HG02623 (cell line): Measurements from ENCODE around the gene ADAMTSL3.

ENCODE experiments used
- ATAC-seq: cut with Tn5 transposase; IDR thresholded peaks from one replicate; pipeline ENCODE4 v1.9.1; 2021; ENCODE audit warnings: moderate library complexity; ENCODE audit not compliant: unreplicated experiment

The ADAMTSL3 gene

DNA sequence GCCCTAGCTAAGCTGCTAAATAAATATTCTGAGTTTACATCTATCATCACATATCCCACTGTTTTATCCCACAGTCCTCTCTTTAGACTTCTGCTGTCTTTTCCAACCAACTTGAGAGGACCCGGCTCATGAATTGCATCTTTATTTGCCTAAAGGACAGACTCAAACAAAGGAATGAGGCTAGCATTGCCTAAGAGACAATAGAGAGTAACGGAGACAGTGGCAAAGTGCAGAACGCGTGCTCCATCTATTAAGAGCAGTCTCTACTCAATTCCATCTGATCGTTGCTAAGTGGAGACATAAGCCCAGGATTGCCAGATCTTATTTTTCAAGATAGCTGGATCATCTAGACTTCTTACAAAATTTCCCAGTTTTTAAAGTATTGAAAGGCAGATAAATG, 2.3 kb downstream of the ADAMTSL3 start:
- no peak for ATAC-seq

GRCh38 chr15:83656943-83657528, 3.1 kb downstream of the ADAMTSL3 start:
- ATAC-seq, result no peak

GRCh38 chr15:83657549-83657948, 3.6 kb downstream of the ADAMTSL3 start:
- ATAC-seq, result no peak

- ATAC-seq, result no peak
These were observed 4.8 kb downstream of the ADAMTSL3 start for GRCh38 chr15:83658430-83659416.

GRCh38 chr15:83659417-83659812, 5.5 kb downstream of the ADAMTSL3 start:
- no peak for ATAC-seq

GRCh38 chr15:83665480-83665879, 11.6 kb downstream of the ADAMTSL3 start:
- no peak for ATAC-seq

DNA sequence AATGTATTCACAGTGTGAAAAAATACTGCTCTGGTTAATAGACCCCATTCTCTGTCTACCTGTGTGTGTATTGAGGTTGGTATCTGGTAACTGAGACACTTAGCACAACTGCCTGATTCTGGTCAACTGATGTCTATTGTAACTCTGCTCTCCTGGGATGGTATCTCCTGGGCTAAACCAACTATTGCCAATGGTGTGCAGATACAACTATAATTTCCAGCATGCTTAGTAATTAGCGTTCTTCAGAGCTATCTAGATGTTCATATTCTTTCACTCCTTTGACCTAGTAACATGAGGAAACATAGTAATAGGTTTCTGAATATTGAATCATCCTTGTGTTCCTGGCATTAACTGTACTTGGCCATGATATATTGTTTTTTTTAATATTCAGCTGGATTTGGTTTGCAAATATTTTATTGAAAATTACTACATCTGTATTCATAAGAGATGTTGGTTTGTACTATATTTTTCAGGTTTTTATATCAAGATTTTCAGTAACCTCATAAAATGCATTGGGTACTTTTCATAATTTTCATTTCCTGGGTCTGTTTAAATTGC, 16.8 kb downstream of the ADAMTSL3 start:
- no peak for ATAC-seq

DNA sequence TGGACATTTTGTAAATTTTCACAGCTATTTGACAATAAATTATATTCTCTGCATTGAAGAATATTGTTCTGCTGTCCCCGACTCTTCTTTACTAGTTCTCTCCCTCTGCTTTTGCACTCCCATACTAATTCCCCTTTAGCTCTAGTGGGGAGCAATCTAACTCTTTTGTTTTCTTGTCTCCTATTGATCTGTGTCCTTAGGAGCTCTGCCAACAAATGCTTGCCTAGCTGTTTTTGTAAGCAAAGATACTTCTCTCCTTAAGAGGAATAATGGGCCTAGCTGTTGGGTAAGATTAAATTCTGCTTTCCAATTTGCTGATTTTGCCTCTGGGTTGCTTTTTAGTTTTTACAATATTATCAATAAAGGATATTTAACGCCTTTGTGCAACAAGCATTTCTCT, 17.7 kb downstream of the ADAMTSL3 start:
- ATAC-seq, result no peak

DNA sequence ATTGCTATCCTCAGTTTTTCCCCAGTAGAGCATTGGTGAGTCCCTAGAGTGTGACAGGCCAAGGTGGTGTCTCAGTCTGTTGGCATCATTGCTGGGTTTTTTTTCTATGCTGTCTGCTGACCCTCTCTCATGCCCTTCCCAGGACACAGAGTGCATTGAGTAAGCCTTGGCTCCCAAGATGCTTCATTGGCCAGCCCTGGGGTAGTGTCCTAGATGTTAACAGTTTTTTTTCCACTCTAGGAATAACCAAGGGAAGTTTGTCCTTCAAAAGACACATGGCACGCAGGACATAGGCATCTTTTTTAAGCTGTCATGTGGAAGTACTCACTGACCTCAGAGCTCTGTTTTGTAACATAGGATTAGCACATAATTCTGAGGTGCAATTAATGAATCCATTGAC, 19.5 kb downstream of the ADAMTSL3 start:
- no peak for ATAC-seq

GRCh38 chr15:83682476-83683088, 28.7 kb downstream of the ADAMTSL3 start:
- no peak for ATAC-seq

- no peak for ATAC-seq
These were observed 32.0 kb downstream of the ADAMTSL3 start for GRCh38 chr15:83685916-83686332.

- ATAC-seq, result no peak
These were observed 34.3 kb downstream of the ADAMTSL3 start for GRCh38 chr15:83688201-83688600.

DNA sequence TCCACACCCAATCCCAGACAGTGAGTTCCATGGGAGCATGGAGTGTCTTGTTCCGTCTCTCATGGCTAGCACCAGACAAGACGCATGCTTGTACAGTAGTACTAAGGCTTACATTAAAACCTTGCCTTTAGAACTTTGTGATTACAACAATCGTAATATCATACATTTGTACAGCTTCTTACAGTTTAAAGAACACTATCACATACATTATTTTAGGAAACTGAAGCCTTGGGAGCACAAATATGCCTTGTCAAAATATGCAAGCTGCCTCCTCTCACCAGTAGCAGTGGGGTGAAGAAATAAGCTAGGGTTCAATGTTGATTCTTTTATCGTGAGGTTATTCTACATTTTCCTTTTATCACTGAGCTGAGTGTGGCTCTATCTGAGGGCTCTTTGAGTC, 36.8 kb downstream of the ADAMTSL3 start:
- no peak for ATAC-seq

DNA sequence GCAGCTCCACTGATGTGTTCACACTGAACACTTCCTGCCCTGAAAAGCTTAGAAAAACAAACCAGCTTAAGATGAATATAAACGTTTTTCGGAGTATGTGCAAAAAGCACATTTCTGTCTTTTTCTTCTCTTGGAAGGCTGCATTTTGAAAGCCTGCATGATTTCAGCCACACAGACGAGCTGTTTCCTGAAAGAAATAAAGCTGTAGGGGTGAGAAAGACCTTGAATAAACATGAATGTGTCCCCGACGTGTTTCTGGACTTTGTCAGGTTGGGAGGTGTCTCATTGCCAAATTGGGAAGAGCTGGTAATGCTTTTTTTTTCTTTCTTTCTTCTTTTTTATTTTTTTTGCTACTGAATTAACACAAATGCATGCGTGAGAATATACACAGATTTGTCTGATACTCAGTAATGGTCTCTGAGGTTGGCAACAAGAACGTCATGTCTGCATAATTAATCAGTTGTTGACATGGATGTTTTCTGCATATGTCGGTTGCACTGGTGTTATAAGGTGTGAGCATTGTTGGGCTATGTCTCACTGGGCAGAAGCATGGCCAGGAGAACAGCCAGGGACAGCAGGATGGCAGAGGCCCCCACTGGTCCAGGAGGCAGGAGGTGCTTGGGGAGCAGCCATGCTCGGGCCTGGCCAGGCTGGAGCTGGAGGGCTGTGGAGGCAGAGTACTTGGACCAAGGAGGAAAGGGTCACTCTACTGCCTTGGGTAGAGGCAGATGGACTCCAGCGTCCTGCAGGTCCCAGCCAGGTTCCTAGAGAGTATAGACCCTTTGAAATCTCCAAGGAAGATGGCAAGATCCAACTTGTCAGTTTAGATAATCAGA, 39.0 kb downstream of the ADAMTSL3 start:
- no peak for ATAC-seq

- no peak for ATAC-seq
These were observed 40.1 kb downstream of the ADAMTSL3 start for GRCh38 chr15:83694015-83694414.

DNA sequence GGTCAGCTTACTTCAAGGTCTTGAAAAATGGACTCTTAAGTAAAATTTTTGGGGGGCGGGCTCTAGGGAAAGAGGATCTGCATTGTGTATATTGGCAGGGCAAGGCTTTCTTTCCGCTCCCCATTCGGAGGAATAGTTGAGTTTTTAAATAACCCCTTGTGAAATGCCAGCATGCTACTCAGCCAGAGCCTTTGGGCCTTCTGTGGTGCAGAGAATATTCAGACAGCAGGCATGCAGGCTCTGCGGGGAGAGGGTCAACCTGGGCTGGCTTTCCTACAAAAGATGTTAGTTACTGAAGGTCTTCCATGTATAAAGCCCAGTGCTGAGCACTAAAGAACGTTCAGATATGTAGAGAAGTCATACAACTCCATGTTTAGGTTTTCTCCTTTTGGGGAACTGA, 40.6 kb downstream of the ADAMTSL3 start:
- no peak for ATAC-seq

GRCh38 chr15:83695246-83695645, 41.3 kb downstream of the ADAMTSL3 start:
- ATAC-seq, result no peak

GRCh38 chr15:83695901-83696425, 42.0 kb downstream of the ADAMTSL3 start:
- ATAC-seq, result no peak

DNA sequence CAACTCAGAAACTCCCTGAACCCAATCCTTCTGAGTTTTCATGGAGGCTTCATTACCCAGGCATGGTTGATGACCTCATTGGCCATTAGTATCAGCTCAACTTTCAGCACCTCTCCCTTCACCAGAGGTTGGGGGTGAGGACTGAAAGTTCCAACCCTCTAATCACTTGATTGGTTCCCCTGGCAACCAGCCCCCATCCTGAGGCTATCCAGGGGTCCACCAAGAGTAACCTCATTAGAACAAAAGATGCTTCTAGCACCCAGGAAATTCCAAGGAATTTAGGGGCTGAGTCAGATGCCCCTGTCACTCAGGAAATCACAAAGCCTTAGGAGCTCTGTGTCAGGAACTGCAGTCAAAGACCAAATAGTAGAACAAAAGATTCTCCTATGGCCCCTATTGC, 43.8 kb downstream of the ADAMTSL3 start:
- ATAC-seq, result no peak

- no peak for ATAC-seq
These were observed 44.4 kb downstream of the ADAMTSL3 start for GRCh38 chr15:83698294-83698693.
